ENCODE measurements around the gene CNIH4. TPM values are rescaled to one million over a fixed set of nuclear protein-coding genes. Genes with fewer than 3 reads are reported as not detected.

Gene CNIH4
- polyA plus RNA-seq, 1 of the 3 experiments (the other 2 are of a cell fraction) = 37.7 TPM

GRCh38 chr1:224329842-224330753 lies 26.6 kb upstream of the CNIH4 start, which contains the start of gene NVL:
TSS of gene NVL (minus strand) at chr1:224330172. CDS start at chr1:224330127, 45 bp downstream.
- Histone ChIP-seq H3K36me3 (replicated peaks in 1 of 2; ENCODE audit: control insufficient read depth in 1 of 2, insufficient read depth in 2 of 2, low read length in 1 of 2) (peaks cover 0 to 4% of the 10 kb centered on the region in 2 experiments), H3K4me1 (ENCODE audit: control insufficient read depth in 1 of 2, insufficient read depth in 2 of 2, low read depth in 1 of 2, low read length in 1 of 2) (peaks cover 4 to 11% of the 10 kb centered on the region in 2 experiments), H4K20me1 (ENCODE audit: insufficient read depth) (no peaks in the 10 kb centered on the region), H3K79me2 (ENCODE audit: insufficient read depth) (peaks cover 46% of the 10 kb centered on the region), H3K9ac (peak within 1 kb of the TSS; percentile 94), H2AFZ (ENCODE audit: low read depth) (peak within 1 kb of the TSS; percentile 94), H3K4me2 (peak within 1 kb of the TSS; percentile 89), H3K27ac (ENCODE audit: low read depth in 2 of 2, low read length in 1 of 2) (peak within 1 kb of the TSS; percentile 89 to 93), H3F3A (replicated peaks; ENCODE audit: insufficient read depth) (peaks cover 23% of the 10 kb centered on the region), H3K27me3 (ENCODE audit: insufficient read depth) (no peaks in the 10 kb centered on the region), H3K9me3 (no peaks in the 10 kb centered on the region), H3K9me2 (no peaks in the 10 kb centered on the region), H3K4me3 (ENCODE audit: low read depth in 2 of 2, low read length in 1 of 2) (peak within 1 kb of the TSS; percentile 80 to 87)
- ChIA-PET CTCF (interaction anchor here (0.9 to 2.2 kb wide), 5 partner anchors 25 to 493 kb away, joined by 3 to 7 read pairs (median 5); no protein-coding TSS in a partner anchor), POLR2A (interaction anchor here (0.6 to 0.8 kb wide), 2 partner anchors 24 to 216 kb away, joined by 3 read pairs; partner anchors contain the start of gene FBXO28)
- under 1% methylated on average over 22 of the region's 52 CpGs for WGBS (ENCODE audit: low lambda C conversion rate)
- peak; percentile 89 for DNase-seq
- TF ChIP-seq EP300 (IDR thresholded peaks at IDR 0.05; ENCODE audit: borderline replicate concordance in 1 of 2, low read depth in 1 of 2, low read length in 1 of 2) = peak in 1 of 2 experiments; percentile 11; a peak in 1 of 4 replicates
- TF ChIP-seq ZBTB33 (IDR thresholded peaks at IDR 0.05; ENCODE audit: borderline replicate concordance, low read depth) = 0 out of 2 replicates have a peak, but pooled peaks have one; percentile 16
- TF ChIP-seq FOSL2 (IDR thresholded peaks at IDR 0.05; ENCODE audit: borderline replicate concordance, low read depth) = no peak
- no peak for TF ChIP-seq USF1 (IDR thresholded peaks at IDR 0.05; ENCODE audit: borderline replicate concordance, low read depth)
- TF ChIP-seq TEAD4 (IDR thresholded peaks at IDR 0.05; ENCODE audit: borderline replicate concordance, insufficient read depth) = no peak
- TF ChIP-seq USF2 (IDR thresholded peaks at IDR 0.05; ENCODE audit: borderline replicate concordance, low read depth, low read length) = no peak
- TF ChIP-seq SIN3A (IDR thresholded peaks at IDR 0.05; ENCODE audit: borderline replicate concordance, low read depth, low read length) = peak; percentile 86; the same call in 1 of the 2 replicates
- 0 out of 2 replicates have a peak, but pooled peaks have one; percentile 8 for TF ChIP-seq REST (IDR thresholded peaks at IDR 0.05; ENCODE audit: low read depth, low read length)
- no peak for TF ChIP-seq CTCF (IDR thresholded peaks at IDR 0.05)
- no peak for TF ChIP-seq FOXJ3 (CRISPR knock-in tag; IDR thresholded peaks at IDR 0.05)
- TF ChIP-seq ELF1 (IDR thresholded peaks at IDR 0.05) = peak; percentile 67
- TF ChIP-seq RFX5 (IDR thresholded peaks at IDR 0.05; ENCODE audit: low read length) = no peak
- TF ChIP-seq JUND (IDR thresholded peaks at IDR 0.05) = no peak
- peak; percentile 91 for TF ChIP-seq MXI1 (IDR thresholded peaks at IDR 0.05; ENCODE audit: low read depth, low read length)
- no peak for TF ChIP-seq RAD21 (IDR thresholded peaks at IDR 0.05; ENCODE audit: low read length)
- TF ChIP-seq MEF2A (IDR thresholded peaks at IDR 0.05; ENCODE audit: borderline replicate concordance, low read depth) = no peak
- no peak for TF ChIP-seq CHD2 (IDR thresholded peaks at IDR 0.05; ENCODE audit: low read length, partially characterized antibody)
- peak; percentile 77 for TF ChIP-seq POLR2AphosphoS5 (IDR thresholded peaks at IDR 0.05; ENCODE audit: low read depth, low read length)
- no peak for TF ChIP-seq GATA2 (CRISPR knock-in tag; IDR thresholded peaks at IDR 0.05)
- TF ChIP-seq FOXM1 (IDR thresholded peaks at IDR 0.05; ENCODE audit: low read depth) = no peak
- TF ChIP-seq NRF1 (IDR thresholded peaks at IDR 0.05; ENCODE audit: low read depth, low read length) = no peak
- no peak for TF ChIP-seq RXRA (IDR thresholded peaks at IDR 0.05; ENCODE audit: borderline replicate concordance, low read depth)
- peak; percentile 19; the same call in 1 of the 2 replicates for TF ChIP-seq SMC3 (IDR thresholded peaks at IDR 0.05; ENCODE audit: low read depth, low read length)
